ENCODE results near the gene ADGRL1. TPM values are rescaled to one million over a fixed set of nuclear protein-coding genes. Genes with fewer than 3 reads are reported as not detected.

ADGRL1 gene
- total RNA-seq, 2 donors from 2014 or later: 70.8 to 82.6 TPM

DNA sequence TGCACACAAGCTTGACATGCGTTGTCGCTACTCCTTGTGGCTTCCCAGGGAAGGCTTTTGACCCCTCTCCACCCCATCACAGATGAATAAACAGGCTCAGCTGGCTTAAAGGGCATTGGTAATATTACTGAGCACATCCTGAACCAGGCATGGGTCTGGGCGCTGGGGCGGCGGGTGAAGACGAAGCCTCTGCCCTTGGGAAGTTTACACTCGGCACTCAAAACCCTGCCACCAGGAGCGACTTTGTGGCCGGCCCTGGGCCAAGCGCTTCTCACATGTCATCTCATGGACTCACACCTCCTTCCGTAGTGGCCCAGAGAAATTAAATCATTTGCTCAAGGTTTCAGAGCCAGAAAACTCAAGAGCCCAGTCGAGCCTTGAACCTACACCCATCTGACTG lies 37.0 kb downstream of the ADGRL1 start:
- WGBS, 2 experiments (ENCODE audit: insufficient coverage in 1 of 2, insufficient read length in 1 of 2): 94% methylated on average over 11 to 12 of the region's 12 CpGs
- DNase-seq: no peak
- H3K27ac Mint-ChIP-seq: no peak overlapping the region

DNA sequence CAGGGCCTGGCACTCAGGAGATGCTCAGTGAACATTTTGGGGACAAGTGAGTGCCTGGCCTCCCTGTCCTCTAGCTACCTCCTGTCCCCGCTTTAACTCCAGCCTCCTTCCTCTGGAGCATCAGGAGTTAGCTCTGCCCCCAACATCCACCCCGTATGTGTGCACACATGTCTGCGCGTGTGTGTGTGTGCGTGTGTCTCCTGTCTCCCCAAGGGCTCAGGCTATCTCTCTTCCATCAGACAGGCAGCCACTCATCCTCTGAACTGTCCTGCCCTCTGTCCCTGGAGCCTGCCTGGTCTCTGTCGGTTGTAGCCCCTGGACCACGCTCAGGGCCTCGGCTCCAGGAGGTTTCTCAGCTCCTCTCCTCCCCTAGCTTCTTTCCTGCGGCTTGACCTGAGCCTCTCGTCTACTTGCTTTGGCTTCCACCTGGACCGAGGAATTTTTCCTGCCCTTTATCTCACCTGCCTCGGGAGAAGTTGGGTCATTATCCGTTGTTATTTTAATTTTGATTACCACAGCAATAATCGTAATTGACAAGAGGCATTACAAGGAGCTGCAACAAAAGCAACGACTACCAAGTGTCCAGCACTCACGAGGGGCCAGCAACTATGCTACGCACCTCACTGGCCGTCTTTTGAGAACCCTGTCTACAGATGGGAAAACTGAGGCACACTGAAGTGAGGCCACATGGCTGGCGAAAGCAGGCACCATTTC lies 37.6 kb downstream of the ADGRL1 start:
- no peaks in the 10 kb centered on the region for H3K27me3 Mint-ChIP-seq (ENCODE audit: insufficient read depth)
- H3K36me3 Mint-ChIP-seq (ENCODE audit: low read depth): peaks cover 34% of the 10 kb centered on the region
- H3K27ac Mint-ChIP-seq: no peak overlapping the region

More for the DNA sequence above, 37.0 kb downstream of the ADGRL1 start:
- Mint-ChIP-seq H3K9me3 (no peaks in the 10 kb centered on the region), H3K27me3 (ENCODE audit: insufficient read depth) (no peaks in the 10 kb centered on the region), H3K4me1 (peaks cover 4% of the 10 kb centered on the region), H3K36me3 (ENCODE audit: low read depth) (peaks cover 36% of the 10 kb centered on the region), H3K4me3 (no peak overlapping the region)
- TF ChIP-seq, protein P1, sequence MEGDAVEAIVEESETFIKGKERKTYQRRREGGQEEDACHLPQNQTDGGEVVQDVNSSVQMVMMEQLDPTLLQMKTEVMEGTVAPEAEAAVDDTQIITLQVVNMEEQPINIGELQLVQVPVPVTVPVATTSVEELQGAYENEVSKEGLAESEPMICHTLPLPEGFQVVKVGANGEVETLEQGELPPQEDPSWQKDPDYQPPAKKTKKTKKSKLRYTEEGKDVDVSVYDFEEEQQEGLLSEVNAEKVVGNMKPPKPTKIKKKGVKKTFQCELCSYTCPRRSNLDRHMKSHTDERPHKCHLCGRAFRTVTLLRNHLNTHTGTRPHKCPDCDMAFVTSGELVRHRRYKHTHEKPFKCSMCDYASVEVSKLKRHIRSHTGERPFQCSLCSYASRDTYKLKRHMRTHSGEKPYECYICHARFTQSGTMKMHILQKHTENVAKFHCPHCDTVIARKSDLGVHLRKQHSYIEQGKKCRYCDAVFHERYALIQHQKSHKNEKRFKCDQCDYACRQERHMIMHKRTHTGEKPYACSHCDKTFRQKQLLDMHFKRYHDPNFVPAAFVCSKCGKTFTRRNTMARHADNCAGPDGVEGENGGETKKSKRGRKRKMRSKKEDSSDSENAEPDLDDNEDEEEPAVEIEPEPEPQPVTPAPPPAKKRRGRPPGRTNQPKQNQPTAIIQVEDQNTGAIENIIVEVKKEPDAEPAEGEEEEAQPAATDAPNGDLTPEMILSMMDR (conservative IDR thresholded peaks at IDR 0.05): no peak
- Histone ChIP-seq H3K4me1 (ENCODE audit: control insufficient read depth, insufficient read depth, low read length) (no peaks in the 10 kb centered on the region), H3K36me3 (ENCODE audit: control insufficient read depth, insufficient read depth, low read length) (peaks cover 35% of the 10 kb centered on the region), H3K9me3 (ENCODE audit: control insufficient read depth, low read length) (no peaks in the 10 kb centered on the region), H3K27ac (ENCODE audit: low read depth, low read length) (no peak overlapping the region), H3K27me3 (ENCODE audit: control insufficient read depth, insufficient read depth, low read length, poor library complexity, severe bottlenecking) (no peaks in the 10 kb centered on the region), H3K4me3 (ENCODE audit: low read length) (no peak overlapping the region), H3K9ac (ENCODE audit: extremely low read depth, low read length, poor library complexity, severe bottlenecking) (no peak overlapping the region)

DNA sequence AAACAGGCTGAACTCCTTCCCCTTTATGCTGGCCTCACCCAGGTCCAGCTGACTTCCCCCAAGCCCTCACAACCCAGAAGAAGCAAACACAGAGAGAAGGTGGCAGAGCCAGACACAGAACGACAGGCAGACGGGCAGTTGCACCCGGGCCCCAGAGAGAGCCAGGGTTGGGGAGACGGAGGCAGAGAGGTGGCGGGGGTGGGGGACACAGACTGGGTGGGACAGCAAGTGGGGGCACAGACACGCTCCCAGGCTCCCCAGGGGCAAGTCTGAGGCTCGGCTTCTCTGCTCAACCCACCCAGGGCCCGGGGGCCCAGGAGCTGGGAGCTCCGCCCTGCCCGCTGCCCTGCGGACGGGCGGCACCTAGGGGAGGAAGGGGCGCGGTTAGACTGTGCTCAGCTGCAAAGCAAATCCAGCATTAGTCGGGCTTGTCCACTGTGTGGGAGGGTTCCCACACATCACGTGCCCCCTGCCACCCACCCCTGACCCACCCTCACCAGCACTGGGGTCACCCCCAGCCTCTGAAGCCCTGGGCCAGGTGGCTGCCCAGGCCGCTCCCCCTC lies 38.3 kb downstream of the ADGRL1 start:
- Mint-ChIP-seq H3K27me3 (ENCODE audit: insufficient read depth) (no peaks in the 10 kb centered on the region), H3K4me1 (peaks cover 1% of the 10 kb centered on the region), H3K4me3 (no peak overlapping the region), H3K36me3 (ENCODE audit: low read depth) (peaks cover 39% of the 10 kb centered on the region), H3K27ac (no peak overlapping the region), H3K9me3 (no peaks in the 10 kb centered on the region)
- TF ChIP-seq, protein P1 (conservative IDR thresholded peaks at IDR 0.05): no peak
- no peak overlapping the region for H3K9ac ChIP-seq (ENCODE audit: extremely low read depth, low read length, poor library complexity, severe bottlenecking)
- WGBS, 2 experiments (ENCODE audit: insufficient coverage in 1 of 2, insufficient read length in 1 of 2): 90 to 91% methylated on average over 10 to 18 of the region's 18 CpGs
- no peak overlapping the region for H3K4me3 ChIP-seq (ENCODE audit: low read length)
- no peaks in the 10 kb centered on the region for H3K27me3 ChIP-seq (ENCODE audit: control insufficient read depth, insufficient read depth, low read length, poor library complexity, severe bottlenecking)
- DNase-seq: no peak
- no peaks in the 10 kb centered on the region for H3K4me1 ChIP-seq (ENCODE audit: control insufficient read depth, insufficient read depth, low read length)
- H3K36me3 ChIP-seq (ENCODE audit: control insufficient read depth, insufficient read depth, low read length): peaks cover 27% of the 10 kb centered on the region
- no peaks in the 10 kb centered on the region for H3K9me3 ChIP-seq (ENCODE audit: control insufficient read depth, low read length)
- H3K27ac ChIP-seq (ENCODE audit: low read depth, low read length): no peak overlapping the region

More for the DNA sequence above, 37.6 kb downstream of the ADGRL1 start:
- no peaks in the 10 kb centered on the region for H3K4me1 ChIP-seq (ENCODE audit: control insufficient read depth, insufficient read depth, low read length)
- no peak overlapping the region for H3K4me3 Mint-ChIP-seq
- no peak for DNase-seq
- H3K4me1 Mint-ChIP-seq: peaks cover 1% of the 10 kb centered on the region
- H3K9ac ChIP-seq (ENCODE audit: extremely low read depth, low read length, poor library complexity, severe bottlenecking): no peak overlapping the region
- TF ChIP-seq, protein P1 (conservative IDR thresholded peaks at IDR 0.05): no peak
- WGBS, 2 experiments (ENCODE audit: insufficient coverage in 1 of 2, insufficient read length in 1 of 2): 92 to 94% methylated on average over 14 to 19 of the region's 19 CpGs
- peaks cover 32% of the 10 kb centered on the region for H3K36me3 ChIP-seq (ENCODE audit: control insufficient read depth, insufficient read depth, low read length)
- no peaks in the 10 kb centered on the region for H3K9me3 ChIP-seq (ENCODE audit: control insufficient read depth, low read length)
- no peaks in the 10 kb centered on the region for H3K27me3 ChIP-seq (ENCODE audit: control insufficient read depth, insufficient read depth, low read length, poor library complexity, severe bottlenecking)
- H3K4me3 ChIP-seq (ENCODE audit: low read length): no peak overlapping the region
- H3K9me3 Mint-ChIP-seq: no peaks in the 10 kb centered on the region
- no peak overlapping the region for H3K27ac ChIP-seq (ENCODE audit: low read depth, low read length)

Data from endodermal cell (in vitro differentiated cells).